ENCODE results near the gene GPR146.
A peak's percentile ranks its signal among the peaks of the same experiment; 100 is the strongest.

The GPR146 gene

GRCh38 chr7:1093916-1094508 is 49.7 kb downstream of the GPR146 start:
- no peak overlapping the region for H3K4me3 ChIP-seq (ENCODE audit: low read depth, low read length)
- DNase-seq (ENCODE audit: low read depth), result no peak
- TF ChIP-seq, protein P1, sequence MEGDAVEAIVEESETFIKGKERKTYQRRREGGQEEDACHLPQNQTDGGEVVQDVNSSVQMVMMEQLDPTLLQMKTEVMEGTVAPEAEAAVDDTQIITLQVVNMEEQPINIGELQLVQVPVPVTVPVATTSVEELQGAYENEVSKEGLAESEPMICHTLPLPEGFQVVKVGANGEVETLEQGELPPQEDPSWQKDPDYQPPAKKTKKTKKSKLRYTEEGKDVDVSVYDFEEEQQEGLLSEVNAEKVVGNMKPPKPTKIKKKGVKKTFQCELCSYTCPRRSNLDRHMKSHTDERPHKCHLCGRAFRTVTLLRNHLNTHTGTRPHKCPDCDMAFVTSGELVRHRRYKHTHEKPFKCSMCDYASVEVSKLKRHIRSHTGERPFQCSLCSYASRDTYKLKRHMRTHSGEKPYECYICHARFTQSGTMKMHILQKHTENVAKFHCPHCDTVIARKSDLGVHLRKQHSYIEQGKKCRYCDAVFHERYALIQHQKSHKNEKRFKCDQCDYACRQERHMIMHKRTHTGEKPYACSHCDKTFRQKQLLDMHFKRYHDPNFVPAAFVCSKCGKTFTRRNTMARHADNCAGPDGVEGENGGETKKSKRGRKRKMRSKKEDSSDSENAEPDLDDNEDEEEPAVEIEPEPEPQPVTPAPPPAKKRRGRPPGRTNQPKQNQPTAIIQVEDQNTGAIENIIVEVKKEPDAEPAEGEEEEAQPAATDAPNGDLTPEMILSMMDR (IDR thresholded peaks at IDR 0.05; ENCODE audit: control insufficient read depth, extremely low read depth, insufficient read depth), result no peak

DNA sequence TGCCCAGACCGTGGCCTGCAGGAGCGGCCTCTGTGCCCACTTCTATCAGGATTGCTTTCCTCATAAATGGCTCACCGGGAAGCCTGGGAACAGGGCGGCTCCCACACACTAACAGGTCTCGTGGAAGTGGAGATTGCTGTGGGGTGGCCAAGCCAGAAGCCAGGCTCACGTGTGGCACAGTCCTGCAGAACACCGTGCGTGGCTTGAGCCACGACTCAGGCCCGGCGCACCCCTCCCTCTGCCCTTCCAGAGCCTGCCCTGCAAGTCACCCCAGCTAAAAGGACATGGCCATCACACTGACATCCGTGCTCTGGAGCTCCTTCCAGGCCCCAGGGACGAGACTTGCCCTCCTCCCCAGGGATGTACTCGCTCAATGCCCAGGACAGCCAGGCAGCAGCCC is 50.5 kb downstream of the GPR146 start:
- no peak overlapping the region for H3K4me3 ChIP-seq (ENCODE audit: low read depth, low read length)
- DNase-seq (ENCODE audit: low read depth), result no peak
- TF ChIP-seq, protein P1 (IDR thresholded peaks at IDR 0.05; ENCODE audit: control insufficient read depth, extremely low read depth, insufficient read depth), result no peak

DNA sequence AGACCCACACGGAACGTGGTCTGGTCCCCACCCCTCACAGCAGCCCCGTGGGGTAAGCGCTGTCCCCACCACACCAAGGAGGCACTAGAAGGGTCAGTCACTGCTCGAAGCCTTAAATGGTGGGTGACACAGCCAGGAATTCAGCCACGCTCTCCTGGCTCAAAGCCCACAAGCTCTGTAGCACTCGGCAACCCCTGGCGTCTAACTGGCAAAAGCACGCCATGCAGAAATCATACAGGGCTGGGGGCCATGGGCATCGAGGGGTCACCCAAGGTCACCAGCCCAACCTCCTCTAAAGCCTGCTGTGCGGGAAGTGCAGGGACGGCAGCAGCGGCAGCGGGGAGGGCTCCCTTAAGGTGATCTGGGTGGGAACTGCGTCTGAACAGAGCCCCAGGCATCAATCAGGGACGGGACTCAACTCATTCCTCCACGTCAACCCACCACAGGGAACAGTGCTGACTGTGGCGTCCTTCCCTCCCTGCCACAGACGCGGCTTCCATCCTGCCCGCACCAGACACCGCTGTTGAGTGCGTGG is 51.3 kb downstream of the GPR146 start:
- DNase-seq (ENCODE audit: low read depth), result no peak
- TF ChIP-seq, protein P1 (IDR thresholded peaks at IDR 0.05; ENCODE audit: control insufficient read depth, extremely low read depth, insufficient read depth), result no peak

GRCh38 chr7:1096156-1097119 is 52.1 kb downstream of the GPR146 start:
- TF ChIP-seq, protein P1 (IDR thresholded peaks at IDR 0.05; ENCODE audit: control insufficient read depth, extremely low read depth, insufficient read depth), result no peak
- peak; percentile 73 for DNase-seq (ENCODE audit: low read depth)
- H3K4me3 ChIP-seq (ENCODE audit: low read depth, low read length), result peak overlapping the region; percentile 38

More for the DNA sequence above, 51.3 kb downstream of the GPR146 start:
- peak overlapping the region; percentile 38 for H3K4me3 ChIP-seq (ENCODE audit: low read depth, low read length)

GRCh38 chr7:1097120-1097504 is 52.8 kb downstream of the GPR146 start:
- TF ChIP-seq, protein P1 (IDR thresholded peaks at IDR 0.05; ENCODE audit: control insufficient read depth, extremely low read depth, insufficient read depth), result no peak
- DNase-seq (ENCODE audit: low read depth), result peak; percentile 42
- 0 out of 2 replicates have a peak overlapping the region, but pooled peaks have one; percentile 38 for H3K4me3 ChIP-seq (ENCODE audit: low read depth, low read length)

GRCh38 chr7:1098243-1099153 is 54.2 kb downstream of the GPR146 start:
- H3K4me3 ChIP-seq (ENCODE audit: low read depth, low read length), result no peak overlapping the region
- DNase-seq (ENCODE audit: low read depth), result no peak
- TF ChIP-seq, protein P1 (IDR thresholded peaks at IDR 0.05; ENCODE audit: control insufficient read depth, extremely low read depth, insufficient read depth), result no peak
